Left renal pelvis (tissue), 4 donors: Measurements from ENCODE around the gene CCL26. TPM values are rescaled to one million over a fixed set of nuclear protein-coding genes. Genes with fewer than 3 reads are reported as not detected.

Experiments used
- polyA plus RNA-seq, 4 donors: library from polyadenylated mRNA; unstranded; fragments of 120-200 nt; gene quantifications; one replicate each; pipeline ENCODE4 v1.2.1, GENCODE V29; 2013; ENCODE audit not compliant: insufficient read length in 4 of 4

CCL26 gene
- polyA plus RNA-seq, 4 donors: 0.24 to 1.2 TPM; not detected in 2

Other genes starting within 250 kb of the CCL26 start
- gene HIP1, start 33.3 kb downstream of the CCL26 start, polyA plus RNA-seq: 10 to 100 TPM; 24.5 to 35.8 (median 33.5) TPM
- gene CCL24, start 41.6 kb upstream of the CCL26 start, polyA plus RNA-seq: 1 to 10 TPM in 1 of 4 donors, under 1 TPM in 1, not detected in 2; 0.29 to 2.3 TPM
- gene RHBDD2, start 106.8 kb upstream of the CCL26 start, polyA plus RNA-seq: 10 to 100 TPM; 37.2 to 77.9 (median 65.8) TPM
- gene POR, start 142.9 kb upstream of the CCL26 start, polyA plus RNA-seq: 10 to 100 TPM; 50.8 to 70.5 (median 62.1) TPM
- gene TMEM120A, start 222.4 kb upstream of the CCL26 start, polyA plus RNA-seq: 10 to 100 TPM; 26.0 to 56.8 (median 49.7) TPM